COLO668 (cell line): Measurements from ENCODE around the gene EFEMP1.

Experiments used
- DNase-seq: peaks from one replicate; lab custom pipeline; 2025; ENCODE audit not compliant: unreplicated experiment; lab: John Stamatoyannopoulos, UW

Gene EFEMP1

DNA sequence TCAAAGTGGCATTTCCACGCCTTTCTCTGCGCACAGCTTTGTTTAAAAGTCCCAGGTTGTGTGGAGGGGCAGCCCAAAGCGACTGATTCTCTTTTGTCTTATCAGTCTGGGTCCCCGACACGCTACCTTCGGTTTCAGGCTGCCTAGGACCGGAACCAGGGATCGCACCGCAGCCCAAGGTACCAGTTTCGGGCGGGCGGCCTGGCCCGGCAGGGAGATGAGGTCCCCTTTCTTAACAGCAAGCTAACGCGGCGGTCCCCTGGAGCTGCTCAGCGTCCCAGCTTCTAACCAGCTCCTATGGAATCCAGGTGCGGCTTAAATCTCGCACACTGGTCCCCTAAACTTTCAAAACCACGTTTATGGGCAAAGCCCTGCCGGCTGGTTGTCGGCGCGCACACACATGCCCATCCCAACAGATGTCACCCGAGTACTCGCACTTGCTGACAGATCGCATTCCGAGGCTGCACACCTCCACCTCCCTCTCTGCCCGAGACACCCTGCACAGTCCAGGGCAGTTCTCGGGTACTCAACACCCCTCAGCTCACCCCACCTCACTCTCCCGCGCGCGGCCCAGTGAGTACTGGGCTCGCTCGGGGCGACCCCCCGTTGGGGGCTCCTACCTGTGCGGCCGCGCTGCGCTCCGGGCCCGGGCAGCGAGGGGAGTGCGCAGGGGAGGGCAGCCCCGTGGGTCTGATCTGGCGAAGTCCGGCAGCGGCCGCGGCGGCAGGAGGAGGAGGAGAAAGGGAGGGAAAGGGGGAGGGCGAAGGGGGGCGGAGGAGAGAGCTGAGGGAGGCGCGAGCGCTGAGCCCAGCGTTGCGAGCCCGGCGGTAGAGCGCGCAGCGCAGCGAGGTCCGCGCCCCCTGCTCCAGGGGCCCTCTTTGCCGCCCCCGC, at the start of gene EFEMP1:
TSS of gene EFEMP1 (minus strand) at position 692 of the 891 bp plus-strand sequence. CDS start 1,342 bp downstream, outside the sequence.
- peak; percentile 59 for DNase-seq

- DNase-seq, result no peak
Measured at GRCh38 chr2:55970500-55970899, 46.9 kb upstream of the EFEMP1 start.

DNA sequence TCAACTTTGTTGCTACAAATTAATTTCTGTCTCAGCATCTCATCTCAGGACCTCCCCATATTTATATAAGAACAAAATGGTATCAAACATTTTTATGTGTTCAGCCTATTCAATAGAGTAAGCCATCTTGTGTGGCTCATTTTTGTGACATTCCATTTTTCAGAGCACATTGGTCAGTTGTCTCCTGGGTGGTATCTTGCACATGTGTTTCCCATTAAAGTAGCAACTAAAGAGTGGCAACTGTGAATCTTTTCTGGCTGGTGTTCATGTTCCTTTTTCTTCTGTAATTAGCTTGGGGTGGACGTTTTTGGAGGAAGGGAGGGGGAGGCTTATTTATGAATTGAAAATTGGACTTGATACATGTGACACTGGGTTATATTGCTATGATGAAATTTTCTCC, 45.4 kb upstream of the EFEMP1 start:
- no peak for DNase-seq

- no peak for DNase-seq
Measured at GRCh38 chr2:55966401-55967118, 43.0 kb upstream of the EFEMP1 start.

DNA sequence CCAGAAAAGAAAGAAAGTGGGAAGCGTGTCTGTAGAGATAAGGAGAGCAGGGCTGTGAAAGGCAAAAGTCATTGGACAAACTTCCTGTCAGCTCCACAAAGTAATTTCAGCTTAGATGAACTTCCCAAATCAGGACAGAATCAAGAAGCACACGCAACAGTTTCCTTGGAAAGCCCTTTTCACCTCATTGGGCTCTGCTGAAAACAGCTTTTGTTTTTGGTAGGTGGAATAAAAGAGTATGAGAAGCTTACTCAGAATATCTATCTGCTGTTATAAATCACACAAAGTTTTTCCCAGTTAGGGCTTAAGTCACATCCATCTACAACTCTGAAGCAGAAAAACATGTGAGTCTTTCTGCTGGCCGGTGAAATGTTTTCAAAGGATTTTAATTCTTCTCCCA, 42.4 kb upstream of the EFEMP1 start:
- no peak for DNase-seq

GRCh38 chr2:55965276-55965675, 41.7 kb upstream of the EFEMP1 start:
- no peak for DNase-seq

DNA sequence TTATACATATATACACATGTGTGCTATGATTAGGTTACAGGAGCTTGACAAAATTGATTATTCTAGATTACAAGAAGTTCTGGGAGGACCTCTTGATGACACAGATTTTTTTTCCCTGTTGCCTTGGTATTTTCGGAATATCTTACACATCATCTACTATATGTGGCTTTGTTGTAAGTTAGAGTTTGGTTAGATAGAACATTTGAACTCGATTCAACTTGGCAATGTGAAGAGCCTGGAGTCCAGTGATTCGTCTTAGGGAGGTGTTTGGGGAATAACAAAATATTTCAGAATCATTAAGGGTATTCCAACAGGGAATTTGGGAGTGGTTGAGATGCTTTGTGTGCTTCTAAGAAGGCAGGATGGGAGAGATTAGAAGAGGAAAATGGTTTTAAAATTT, 39.3 kb upstream of the EFEMP1 start:
- DNase-seq, result no peak

DNA sequence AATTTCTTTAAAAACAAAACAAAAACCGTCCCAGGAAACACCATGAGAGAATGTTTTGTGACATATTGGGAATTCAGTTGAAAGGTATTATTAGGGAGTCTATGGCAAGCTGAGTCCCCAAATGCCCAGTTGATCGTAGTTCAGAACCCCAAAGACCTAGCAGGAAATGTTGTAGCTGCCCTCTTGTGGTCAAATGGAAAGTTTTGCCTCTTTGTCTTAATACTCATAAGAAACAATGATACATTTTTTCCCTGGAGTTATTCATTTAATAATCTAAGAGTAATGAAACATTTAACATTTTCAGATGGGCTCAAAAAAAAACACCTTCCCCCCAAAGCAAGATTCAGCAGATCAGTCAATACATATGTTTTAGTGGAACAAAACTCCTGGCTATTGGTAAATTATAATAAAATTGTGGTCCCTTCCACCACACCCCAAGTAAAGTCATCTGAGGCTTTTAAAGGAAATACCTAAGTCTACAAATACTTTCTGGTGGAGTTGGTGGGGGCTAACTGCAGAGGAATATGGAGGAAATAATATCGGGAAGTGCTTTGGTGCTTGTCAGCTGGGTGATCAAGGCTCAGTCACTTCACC, 37.8 kb upstream of the EFEMP1 start:
- DNase-seq, result peak; percentile 13

- no peak for DNase-seq
Measured at GRCh38 chr2:55958756-55959155, 35.2 kb upstream of the EFEMP1 start.

- DNase-seq, result no peak
Measured at GRCh38 chr2:55957142-55957541, 33.6 kb upstream of the EFEMP1 start.

DNA sequence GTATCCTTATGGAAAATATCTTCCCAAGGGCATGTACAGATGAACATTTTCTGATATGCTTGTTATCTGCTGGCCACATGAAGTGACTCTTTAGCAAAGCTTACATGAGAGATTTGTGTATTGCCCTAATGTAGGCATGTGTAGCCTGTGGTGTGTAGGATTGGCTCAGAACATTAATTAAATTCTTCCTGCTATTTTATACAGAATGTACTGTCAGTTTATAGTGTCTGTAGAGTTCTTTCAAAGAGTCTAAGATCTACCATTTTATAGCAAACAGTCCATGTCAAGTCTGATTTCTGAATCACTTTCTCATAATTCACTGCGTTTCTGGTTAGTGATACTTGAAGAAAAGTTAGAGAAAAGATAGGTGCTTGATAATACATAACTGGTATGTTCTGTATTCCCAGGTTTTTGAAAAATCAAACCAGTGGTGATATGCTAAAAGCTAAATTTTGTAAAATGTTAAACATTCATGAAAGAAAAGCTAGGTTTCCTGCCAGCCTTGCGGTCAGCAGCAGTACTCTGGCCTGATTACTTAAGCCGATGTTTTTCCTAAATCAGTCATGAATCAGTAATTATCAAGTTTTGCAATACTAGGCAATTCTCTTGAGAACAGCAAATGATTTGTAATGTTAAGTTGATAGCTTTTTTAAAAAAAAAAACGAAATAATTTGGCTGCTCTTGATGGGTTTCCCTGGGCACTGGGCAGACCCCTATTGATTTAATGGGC, 30.9 kb upstream of the EFEMP1 start:
- no peak for DNase-seq

GRCh38 chr2:55952415-55952814, 28.8 kb upstream of the EFEMP1 start:
- DNase-seq, result no peak

- no peak for DNase-seq
Measured at GRCh38 chr2:55951533-55951932, 28.0 kb upstream of the EFEMP1 start.

DNA sequence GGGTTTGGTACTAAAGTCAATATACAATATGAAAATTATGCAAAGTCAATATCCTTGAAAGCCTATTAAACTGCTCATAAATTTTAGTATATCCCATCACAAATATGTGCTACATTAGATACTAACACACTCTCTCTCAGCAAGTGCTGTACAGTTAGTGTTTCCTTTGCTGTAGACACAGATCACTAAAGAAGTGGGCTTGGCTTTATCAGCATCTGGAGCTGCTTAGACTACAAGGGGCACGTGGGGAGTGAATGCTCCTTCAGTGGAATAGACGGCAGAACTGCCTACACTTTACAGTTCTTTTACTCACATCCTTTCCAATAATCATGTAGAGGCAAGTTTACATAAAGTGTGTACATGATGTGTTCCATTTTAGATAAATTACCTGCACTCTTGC, 26.0 kb upstream of the EFEMP1 start:
- DNase-seq, result no peak

- no peak for DNase-seq
Measured at GRCh38 chr2:55949211-55949610, 25.6 kb upstream of the EFEMP1 start.

DNA sequence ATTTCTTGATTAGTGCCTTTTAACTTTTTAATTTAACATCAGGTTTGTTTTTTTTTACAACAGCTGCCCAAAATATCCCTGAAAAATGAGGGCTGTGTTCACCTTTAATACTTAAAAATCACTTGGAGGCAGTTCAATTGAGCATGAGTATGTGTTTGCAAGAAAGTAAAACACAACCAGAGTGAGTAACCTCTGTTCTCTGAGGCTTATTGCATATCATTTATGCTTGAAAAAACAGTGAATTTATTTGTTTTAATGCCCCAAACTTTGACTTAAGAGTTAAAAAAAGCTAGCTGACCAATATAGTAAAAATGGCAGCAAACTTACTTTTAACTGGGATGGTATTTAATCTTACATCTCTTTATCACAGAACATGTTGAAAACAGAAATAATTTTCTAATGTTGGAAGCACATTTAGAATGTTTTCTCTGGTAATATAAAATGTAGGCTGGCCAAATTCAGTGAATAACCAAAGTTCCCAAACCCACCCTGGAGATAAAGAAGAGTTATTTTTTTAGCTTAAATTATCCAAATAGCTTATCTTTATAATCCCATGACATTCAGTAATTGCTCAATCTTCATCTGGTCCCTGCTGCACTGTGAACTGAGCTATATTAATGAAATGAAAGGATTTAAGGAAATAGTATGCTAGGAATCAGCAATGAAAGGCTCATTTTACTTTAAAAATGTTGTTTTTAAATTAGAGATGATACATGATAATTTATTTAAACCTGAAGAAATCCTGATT, 24.8 kb upstream of the EFEMP1 start:
- DNase-seq, result no peak

DNA sequence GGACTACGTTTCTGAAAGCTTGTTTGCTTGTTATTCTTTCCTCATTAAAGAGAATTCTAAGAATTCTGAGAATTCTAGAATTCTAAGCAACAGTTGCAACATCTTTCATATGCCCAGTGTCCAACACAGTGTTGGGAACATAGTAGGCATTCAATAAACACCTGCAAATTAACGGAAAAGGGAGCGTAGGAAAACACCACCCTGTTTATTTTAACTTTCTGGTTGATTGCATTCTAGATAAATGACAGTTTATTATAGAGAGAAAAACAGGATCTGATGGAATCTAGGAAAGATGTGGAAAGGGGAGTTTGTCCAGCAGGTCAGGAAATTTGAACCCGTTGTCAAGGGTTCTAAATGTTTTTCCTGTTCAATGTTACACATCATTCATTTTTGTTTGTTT, 24.2 kb upstream of the EFEMP1 start:
- DNase-seq, result no peak

GRCh38 chr2:55946793-55947192, 23.2 kb upstream of the EFEMP1 start:
- DNase-seq, result no peak

- no peak for DNase-seq
Measured at GRCh38 chr2:55943466-55943865, 19.9 kb upstream of the EFEMP1 start.

DNA sequence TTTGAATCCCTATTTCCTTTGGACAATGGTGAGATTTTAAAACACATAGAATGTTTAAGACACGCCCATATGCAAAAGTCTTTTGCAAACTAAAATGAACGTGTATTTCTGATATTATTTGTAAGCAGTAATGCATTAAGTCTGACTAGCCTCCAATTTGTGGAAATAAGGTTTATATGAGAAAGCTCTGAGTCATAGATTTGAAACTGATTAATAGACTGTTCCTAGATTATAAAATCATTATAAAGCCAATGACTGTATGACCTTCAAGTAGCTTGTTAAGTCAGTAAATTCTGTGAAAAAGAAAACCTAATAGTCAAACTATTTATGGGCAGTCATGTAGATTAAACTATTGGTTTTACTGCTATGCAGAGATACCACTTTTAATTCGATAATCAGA, 12.8 kb upstream of the EFEMP1 start:
- DNase-seq, result no peak

- DNase-seq, result no peak
Measured at GRCh38 chr2:55934337-55934736, 10.8 kb upstream of the EFEMP1 start.
